HG03097 (cell line): ENCODE data around the gene UNC79.
"Not testable (repeated sequence)": the region's sequence is repeated elsewhere in the genome, so short reads cannot be mapped to it uniquely, and the experiment has no call there.

Experiments
- ATAC-seq: cut with Tn5 transposase; IDR thresholded peaks from one replicate; pipeline ENCODE4 v1.9.1; 2021; ENCODE audit not compliant: unreplicated experiment, low FRiP score

Gene UNC79

DNA sequence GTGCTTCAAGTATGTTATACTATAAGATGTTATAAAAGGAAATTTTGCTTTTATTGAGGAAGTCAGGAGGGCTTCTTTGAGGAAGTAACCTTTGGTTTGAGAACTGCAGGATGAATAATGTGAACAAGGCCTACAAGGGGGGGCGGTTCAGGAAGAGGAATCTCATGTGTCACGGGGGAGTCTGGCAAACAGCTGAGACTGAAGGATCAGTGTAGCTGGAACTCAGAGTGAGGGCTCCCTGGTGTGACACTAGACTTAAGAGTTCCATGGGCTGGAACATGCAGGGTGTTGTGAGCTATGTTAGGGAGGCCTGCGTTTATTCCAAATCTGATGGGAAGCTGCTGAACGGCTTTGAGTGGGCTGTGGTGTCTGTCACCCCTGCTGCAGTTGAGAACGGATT is 62.3 kb downstream of the UNC79 start:
- ATAC-seq = no peak

DNA sequence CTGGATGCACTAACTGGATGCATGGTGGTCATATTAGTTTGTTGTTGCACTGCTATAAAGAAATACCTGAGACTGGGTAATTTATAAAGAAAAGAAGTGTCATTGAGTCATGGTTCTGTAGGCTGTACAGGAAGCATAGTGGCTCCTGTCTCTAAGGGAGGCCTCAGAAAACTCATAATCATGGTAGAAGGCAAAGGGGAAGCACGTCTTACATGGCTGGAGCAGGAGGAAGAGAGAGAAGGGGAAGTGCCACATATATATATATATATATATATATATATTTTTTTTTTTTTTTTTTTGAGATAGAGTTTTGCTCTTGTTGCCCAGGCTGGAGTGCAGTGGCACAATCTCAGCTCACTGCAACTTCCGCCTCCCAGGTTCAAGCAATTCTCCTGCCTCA is 62.9 kb downstream of the UNC79 start:
- ATAC-seq = not testable (repeated sequence)

DNA sequence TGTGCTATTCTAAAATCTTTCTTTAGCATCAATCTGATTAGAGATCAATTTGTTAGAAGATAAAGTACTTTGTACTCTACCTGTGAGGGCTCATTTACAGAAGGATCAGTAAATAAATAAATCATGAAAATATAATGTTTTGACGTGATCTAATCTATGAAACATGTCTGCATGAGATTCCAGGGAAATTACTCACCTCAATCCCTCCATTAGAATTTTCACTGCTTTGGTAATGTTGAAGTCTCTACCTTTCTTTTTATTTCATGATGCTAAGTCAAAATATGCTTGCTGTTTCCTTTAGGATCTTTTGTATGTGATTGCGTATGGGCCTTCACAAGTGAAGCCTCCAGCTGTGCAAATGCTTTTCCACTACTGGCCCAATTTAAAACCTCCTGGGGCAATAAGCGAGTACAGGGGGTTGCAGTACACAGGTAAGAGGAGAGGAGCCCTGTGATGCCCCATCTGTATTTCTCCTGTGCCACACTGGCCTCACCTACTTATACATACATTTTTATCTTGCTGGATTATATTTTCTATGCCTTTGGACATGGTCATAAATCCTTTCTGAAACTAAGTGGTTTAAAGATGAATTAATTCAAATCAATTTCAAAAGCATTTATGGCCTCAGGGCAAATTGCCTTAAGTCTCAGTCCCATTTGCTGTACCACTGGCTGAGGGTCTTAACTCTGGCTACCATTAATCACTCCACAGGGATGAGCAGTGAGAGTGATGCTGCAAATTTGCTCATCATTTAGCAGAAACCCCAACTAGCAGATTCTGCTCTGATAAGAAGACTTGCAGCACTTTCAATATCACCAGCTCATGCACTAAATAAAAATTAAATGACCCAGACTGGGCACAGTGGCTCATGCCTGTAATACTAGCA is 66.4 kb downstream of the UNC79 start:
- ATAC-seq = no peak

DNA sequence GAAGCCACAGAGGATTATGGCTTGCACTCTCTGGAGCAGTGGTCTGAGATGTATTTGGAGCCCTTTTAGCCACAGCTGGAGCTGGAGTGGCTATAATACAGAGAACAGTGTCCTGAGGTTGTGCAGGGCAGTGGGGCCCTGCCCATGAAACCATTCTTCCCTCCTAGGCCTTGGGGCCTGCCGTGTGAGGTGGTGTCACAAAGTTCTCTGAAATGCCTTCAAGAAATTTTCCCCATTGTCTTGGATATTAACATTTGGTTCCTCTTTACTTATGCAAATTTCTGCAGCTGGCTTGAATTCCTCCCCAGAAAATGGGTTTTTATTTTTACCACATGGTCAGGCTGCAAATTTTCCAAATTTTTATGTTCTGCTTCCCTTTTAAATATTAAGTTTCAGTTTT is 79.3 kb downstream of the UNC79 start:
- no peak for ATAC-seq

DNA sequence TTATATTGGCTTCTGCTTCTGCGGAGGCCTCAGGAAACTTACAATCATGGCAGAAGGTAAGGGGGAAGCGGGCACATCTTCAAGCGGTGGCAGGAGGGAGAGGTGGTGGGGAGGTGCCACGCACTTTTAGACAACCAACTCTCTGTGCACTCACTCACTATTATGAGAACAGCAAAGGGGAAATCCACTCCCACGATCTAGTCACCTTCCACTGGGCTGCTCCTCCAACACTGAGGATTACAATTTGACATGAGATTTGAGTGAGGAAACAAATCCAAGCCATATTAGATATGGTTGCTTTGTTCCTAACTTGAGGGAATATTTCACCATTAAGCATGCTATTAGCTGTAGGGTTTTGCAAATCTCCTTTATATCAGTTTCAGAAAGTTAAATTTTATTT is 80.3 kb downstream of the UNC79 start:
- no peak for ATAC-seq

DNA sequence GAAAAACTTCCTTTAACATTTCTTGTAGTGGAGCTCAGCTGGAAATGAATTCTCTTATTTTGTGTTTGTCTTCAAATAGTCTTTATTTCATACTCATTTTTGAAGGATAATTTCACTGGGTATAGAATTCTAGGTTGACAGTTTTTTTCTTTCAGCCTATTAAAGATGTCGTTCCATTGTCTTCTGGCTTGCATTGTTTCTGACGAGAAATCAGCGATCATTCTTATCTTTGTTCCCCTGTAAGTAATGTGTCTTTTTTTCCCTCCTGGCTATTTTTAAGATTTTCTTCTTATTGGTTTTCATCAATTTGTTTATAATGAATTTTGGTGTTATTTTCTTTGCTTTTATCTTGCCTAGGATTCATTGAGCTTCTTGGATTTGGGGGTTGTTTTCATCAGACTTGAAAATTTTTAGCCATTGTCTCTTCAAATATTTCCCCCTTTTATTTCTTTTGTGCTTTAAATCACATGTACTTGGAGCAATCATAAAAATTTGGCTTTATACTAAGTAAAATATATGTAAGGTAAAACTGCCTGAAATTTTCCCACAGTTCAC is 89.4 kb downstream of the UNC79 start:
- no peak for ATAC-seq

DNA sequence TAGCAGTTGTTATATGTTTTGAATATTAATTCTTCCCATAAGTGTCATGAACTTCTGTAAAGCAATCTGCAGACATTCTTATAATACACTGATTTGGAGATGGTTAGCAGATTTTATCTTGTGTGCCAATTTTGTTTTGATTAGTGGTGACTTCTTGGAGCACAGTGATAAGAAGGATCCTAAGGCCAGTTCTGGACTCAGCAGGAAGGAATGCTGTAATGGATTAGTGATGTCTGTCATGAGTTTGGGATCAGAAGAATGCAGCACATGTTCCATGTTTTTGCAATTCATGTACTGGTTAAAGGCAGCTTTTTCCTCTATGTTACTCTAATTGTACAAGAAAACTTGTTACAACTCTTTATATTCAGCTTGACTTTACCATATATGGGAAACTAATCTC is 91.5 kb downstream of the UNC79 start:
- ATAC-seq = no peak

DNA sequence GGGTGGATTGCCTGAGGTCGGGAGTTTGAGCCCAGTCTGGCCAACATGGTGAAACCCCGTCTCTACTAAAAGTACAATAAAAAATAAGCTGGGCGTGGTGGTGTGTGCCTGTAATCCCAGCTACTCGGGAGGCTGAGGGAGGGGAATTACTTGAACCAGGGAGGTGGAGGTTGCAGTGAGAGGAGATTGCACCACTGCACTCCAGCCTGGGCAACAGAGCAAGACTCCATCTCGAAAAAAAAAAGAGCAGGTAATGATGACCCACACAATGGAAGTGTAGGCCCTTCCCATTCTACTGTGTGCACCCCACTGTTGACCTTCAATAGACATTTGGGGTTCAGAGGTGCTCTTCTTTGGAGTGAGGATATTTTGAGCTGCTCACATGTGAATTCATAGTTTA is 94.5 kb downstream of the UNC79 start:
- not testable (repeated sequence) for ATAC-seq

DNA sequence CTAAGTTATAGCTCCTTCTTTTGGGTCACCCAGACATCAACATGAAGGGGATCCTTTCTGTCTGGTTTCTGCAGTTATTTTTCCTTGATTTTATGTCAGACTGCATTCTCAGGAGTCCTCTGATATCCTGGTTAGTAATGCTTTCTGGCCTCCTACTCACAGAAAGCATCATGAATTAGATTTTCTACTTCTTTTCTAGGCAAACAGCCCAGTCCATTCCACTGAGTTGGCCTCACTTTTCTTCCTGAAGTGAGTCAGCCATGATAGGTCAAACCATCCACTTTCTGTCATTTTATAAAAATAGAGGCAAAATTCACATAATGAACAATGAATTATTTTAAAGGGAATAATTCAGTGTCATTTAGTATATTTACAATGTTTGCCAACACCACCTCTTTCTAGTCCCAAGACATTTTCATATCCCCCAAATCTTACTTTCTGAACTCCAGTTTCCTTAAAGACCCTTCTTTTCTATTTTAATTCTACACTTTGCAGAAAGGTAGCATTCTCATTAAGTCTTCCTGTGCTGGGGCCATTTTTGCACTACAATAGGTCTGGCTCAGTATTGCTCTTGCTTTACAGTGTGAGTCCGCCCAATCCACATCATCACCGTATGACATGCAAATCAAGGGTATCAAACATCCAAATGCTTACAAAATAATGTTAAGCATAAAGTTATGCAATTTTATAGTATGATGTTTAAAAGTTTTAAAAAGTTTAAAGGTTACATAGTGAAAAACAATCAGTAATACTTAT is 95.1 kb downstream of the UNC79 start:
- no peak for ATAC-seq

DNA sequence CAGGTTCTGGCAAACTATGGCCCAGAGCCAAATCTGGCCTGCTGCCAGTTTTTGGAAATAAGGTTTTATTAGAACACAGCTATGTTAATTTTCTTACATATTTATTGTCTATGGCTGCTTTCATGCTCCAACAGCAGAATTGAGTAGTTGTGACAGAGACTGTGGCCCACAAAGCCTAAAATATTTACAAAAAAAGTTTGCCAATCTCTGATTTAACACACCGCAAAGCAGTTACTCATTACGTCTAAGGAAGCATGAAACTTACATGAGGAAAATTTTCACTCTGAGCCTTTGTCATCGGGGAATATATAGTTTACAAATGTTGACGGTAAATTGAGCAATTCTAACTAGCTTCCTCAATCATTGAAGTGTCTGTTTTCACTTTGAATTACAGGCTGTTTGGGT is 96.5 kb downstream of the UNC79 start:
- no peak for ATAC-seq

DNA sequence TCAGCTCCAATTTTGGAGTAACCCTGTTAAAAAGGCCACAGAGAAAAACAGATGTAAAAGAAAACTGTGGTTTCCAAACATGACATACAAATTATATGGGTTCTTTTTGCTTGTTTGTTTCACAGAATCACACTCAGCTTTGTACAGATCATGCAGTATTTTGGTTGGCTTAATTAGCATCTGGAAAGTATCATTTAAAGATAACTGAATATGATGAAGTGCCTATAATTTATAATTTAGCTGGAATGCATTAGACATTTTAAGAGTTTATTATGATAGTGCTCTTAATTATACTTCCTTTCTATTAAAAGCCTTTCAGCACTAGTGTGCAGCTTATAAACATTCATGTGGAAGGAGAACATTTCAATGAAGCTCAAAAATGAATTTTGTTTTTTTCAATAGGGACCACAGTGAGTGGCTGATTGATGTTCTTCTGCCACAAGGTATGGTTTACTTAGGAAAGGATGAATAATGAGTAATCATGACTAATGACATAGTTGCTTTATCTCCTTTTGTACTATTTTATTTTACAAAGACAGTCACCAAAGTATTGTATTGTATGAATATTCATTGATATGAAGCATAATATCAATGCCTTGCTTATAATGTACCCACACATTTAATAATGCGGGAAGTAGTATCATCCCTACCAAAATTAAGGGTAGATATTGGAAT is 98.3 kb downstream of the UNC79 start:
- ATAC-seq = no peak

DNA sequence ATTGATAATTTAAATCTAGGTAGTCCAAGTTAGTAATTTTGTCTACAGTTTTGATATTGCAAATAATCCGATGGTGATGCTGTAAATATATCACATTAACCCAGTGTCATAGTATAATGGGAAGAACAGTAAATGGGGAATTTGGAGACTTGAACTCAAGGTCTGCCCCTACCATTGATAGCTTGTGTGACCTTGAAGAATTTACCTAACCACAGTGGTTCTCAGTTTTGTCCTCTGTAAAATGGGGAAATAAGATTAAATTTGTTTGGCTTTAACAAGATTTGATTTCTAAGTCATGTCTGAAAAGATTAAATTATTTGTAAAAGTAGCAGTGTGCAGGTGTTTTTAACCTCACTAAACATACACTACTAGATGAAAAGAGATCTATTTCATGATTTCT is 100.9 kb downstream of the UNC79 start:
- ATAC-seq = no peak

DNA sequence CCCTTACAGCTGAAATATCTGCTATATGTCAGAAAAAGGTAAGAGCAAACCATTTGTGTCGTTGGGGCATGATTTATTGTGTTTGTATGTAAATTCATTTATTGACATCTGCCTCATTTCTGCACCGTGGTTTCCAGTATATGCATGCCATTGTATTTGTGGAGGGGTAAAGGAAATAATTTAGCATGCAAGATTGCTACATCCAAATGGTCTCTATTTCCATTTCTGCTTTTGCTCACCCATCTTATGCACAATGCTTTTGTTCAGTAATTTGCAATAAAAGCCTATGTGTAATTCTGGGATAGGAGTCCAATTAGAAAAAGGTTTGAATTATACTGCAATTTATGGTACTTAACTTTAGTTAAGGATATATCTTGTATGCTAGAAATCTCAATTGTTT is 101.8 kb downstream of the UNC79 start:
- ATAC-seq = no peak

DNA sequence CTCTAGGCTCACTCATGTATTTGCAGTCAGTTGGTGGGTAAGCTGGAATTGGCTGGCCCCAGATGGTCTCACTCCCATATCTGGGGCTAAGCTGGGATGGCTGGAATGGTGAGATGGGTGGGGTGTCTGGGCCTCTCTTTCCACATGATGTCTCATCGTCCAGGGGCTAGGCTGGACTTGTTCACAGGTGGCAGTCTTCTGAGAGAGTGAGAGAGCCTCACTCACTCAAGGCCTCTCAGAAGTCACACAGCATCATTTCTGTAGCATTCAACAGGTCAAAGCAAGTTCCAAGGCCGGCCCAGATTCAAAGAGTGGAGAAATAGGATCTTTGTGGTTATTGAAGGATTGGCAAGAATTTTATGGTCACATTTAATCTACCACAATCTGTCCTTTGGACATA is 102.7 kb downstream of the UNC79 start:
- no peak for ATAC-seq

DNA sequence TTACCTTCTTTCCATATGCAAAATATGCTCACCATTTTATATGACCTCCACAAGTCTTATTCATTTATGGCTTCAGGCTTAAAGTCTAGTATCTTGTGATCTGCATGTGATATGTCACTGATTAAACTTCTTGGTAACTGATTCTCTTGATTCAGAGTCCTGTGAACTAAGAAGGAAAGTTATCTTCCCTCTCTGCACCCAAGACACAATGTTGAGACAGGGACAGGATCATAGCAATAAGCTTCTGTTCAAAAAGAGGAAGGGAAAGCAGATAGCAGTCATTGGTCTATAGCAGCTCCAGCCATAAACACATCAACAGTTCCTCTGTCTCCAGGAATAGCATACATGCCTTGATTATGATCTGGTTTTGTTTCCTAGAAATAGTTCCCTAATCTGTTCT is 103.1 kb downstream of the UNC79 start:
- ATAC-seq = no peak

DNA sequence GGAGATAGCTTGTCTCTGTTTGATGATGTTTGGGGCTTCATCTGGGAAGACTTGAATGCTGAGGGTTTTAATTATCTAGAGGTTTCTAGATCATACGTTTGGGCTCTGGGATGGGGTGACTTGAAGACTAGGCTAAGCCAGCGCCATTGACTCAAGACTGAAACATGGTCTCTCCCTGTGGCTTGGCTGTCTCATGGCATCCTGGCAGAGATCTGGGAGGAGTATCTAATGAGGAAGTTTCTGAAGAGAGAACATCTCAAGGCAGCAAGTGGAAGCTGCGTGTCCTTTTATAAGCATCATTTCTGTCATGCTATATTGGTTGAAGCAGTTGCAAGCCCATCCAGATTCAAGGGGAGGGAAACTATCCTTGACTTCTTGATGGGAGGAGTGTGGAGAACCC is 104.8 kb downstream of the UNC79 start:
- ATAC-seq = no peak

DNA sequence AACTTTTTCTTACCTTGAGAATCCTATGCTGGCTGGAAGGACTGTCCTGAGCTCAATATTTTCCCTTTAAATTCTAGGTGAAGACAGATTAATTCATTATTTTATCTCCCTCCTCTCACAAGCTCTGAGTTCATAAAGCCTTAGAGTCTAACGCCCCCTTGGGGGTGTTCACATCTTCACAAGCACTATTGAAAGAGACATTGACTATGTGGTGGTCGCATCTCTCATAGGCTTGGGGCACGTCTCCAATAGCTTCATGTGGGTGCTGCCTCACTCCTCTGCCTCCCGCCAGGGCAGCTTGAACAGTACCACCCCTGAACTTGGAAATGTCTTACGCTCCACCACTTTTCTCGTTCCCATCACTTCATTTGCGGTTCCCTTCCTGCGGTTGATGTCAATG is 106.2 kb downstream of the UNC79 start:
- no peak for ATAC-seq

DNA sequence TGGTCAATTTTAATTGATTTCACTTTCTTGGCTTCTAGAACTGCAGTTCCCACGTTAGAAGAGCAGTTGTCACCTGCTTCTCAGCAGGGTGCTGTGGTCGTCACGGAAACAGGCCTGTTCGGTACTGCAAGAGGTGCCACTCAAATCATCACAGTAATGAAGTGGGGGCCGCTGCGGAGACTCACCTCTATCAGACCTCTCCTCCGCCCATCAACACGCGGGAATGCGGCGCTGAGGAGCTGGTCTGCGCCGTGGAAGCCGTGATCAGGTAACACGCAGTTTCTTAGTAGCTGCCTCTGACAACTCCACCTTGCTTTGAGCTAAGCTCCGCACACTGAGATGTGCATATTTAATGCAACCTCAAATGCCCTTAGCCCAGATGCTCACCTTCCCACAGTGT is 107.2 kb downstream of the UNC79 start:
- ATAC-seq = no peak

DNA sequence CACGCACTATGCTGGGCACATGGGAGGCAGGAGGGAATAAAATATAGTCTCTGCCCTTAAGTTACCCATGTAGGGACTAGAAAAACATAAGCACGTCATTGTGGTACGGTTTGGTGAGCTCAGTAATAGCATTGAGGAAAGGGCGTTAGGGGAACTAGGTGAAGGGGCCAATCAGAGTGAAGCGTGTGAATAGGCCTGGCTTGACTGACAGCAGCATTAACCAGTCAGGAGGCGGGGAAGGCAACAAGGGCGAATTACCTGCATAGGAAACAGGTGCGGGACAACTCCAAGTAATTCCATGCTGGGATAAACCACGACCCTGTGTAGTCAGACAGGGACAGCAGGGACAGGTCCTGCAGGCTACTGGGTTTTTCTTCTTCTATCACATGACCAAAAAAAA is 107.7 kb downstream of the UNC79 start:
- no peak for ATAC-seq

DNA sequence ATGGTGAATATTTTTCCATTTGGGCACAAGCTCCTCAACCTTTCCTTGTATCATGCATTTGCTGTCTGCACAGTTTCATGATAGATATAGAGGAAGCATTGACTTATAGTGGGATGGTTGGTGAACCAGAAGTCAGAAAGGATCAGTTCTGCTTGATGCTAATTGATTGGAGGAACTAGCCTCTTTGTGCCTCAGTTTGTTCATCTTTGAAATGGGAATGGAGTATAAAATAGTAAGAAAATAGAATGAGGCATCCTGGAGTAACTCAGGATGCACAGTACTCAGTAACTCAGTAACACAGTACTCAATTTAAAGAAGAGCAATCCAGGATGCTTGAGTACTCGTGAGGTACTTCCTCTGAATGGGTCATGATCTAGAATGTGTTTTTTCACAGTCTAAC is 109.5 kb downstream of the UNC79 start:
- ATAC-seq = no peak

DNA sequence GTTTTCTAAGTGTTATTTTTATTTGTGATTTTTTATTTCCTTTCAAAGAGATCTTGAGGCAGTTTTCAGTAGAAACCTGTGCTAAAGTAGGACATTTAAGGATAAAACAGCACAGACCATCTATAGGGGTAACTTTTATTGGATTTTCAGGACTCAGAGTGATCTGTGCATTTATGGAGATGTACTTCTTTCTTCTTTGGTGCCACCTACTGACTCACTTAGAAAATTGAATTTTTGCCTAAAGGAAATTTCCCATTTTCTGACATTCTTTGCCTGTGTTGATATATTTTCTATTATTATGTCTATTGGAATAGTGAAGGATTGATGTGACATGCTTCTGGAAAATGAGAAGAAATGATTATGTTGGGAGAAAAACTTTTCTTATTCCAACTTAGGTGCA is 113.0 kb downstream of the UNC79 start:
- no peak for ATAC-seq
